Testis (tissue), 3 donors: Measurements from ENCODE around the gene ANXA9. TPM values are rescaled to one million over a fixed set of nuclear protein-coding genes. Genes with fewer than 3 reads are reported as not detected.

Experiments
- DNase-seq: peaks from one replicate; pipeline ENCODE4 v3.0.0-alpha.2; 2019
- H3K27ac ChIP-seq, 2 donors: fragments of 200-600 bp; sonication (generic); one replicate each; pipeline ENCODE4 v1.5.1; 2019
- H3K27me3 ChIP-seq: fragments of 200-600 bp; sonication (generic); one replicate; pipeline ENCODE4 v1.5.1; 2019
- H3K36me3 ChIP-seq: fragments of 200-600 bp; sonication (generic); one replicate; pipeline ENCODE4 v1.5.1; 2017; ENCODE audit warnings: low read depth; ENCODE audit errors: missing control alignments
- H3K4me1 ChIP-seq: fragments of 200-600 bp; sonication (generic); one replicate; pipeline ENCODE4 v1.5.1; 2019
- H3K4me3 ChIP-seq, 2 donors: fragments of 200-600 bp; sonication (generic); one replicate each; pipeline ENCODE4 v1.5.1; 2017 to 2019
- H3K9me3 ChIP-seq: fragments of 200-600 bp; sonication (generic); one replicate; pipeline ENCODE4 v1.5.1; 2017
- CTCF ChIP-seq, 3 experiments: fragments of 450-650 bp in 2 of 3; fragments of 200-600 bp in 1 of 3; sonication (generic) in 1 of 3; IDR thresholded peaks; one replicate each; pipeline ENCODE4 v1.5.1; 2016 to 2019; ENCODE audit warnings: antibody characterized with exemption in 3 of 3, mild to moderate bottlenecking in 2 of 3, moderate library complexity in 1 of 3
- POLR2A ChIP-seq: fragments of 450-650 bp; IDR thresholded peaks from one replicate; pipeline ENCODE4 v1.6.1; 2017; ENCODE audit warnings: antibody characterized with exemption, mild to moderate bottlenecking, moderate library complexity
- WGBS, 2 donors: methylation state at CpG; one replicate each; pipeline ENCODE4 v1.1.5; 2018; 5-methylcytosine and 5-hydroxymethylcytosine counted together
- intact Hi-C: fragments of 100-400 bp; cut with DNase I; formaldehyde crosslinking; loops from one replicate; pipeline ENCODE4 v1.15.1; 2023; ENCODE audit warnings: low total_unique reads
- polyA plus RNA-seq: library from polyadenylated mRNA; stranded (reverse); fragments of 350-450 nt; fragmentation: Illumina TruSeq; extraction: RNeasy Lipid Tissue Mini Kit (QIAGEN cat#74804); gene quantifications from one replicate; pipeline ENCODE4 v1.2.3, GENCODE V29; 2014; ENCODE audit warnings: low read depth, low replicate concordance; ENCODE audit not compliant: insufficient read depth
- total RNA-seq, 2 donors: library from RNA; depleted of rRNA; stranded (reverse); fragments of >200 nt; gene quantifications; one replicate each; pipeline ENCODE4 v1.2.3, GENCODE V29; 2016

Gene ANXA9
- total and polyA plus RNA-seq, 3 donors from 2014 or later, result 5.1 to 6.9 (median 5.7) TPM

- 51 to 58% methylated on average over 11 of the region's 11 CpGs for WGBS, 2 donors
- intact Hi-C loops, result no loop called here
Measured at GRCh38 chr1:150970808-150971582, 11.1 kb upstream of the ANXA9 start.

GRCh38 chr1:150971583-150972416 lies 10.3 kb upstream of the ANXA9 start:
- H3K9me3 ChIP-seq, result no peaks in the 10 kb centered on the region
- DNase-seq, result no peak
- WGBS, 2 donors, result 58 to 62% methylated on average over 5 to 6 of the region's 6 CpGs
- H3K36me3 ChIP-seq, result no peaks in the 10 kb centered on the region
- H3K4me3 ChIP-seq, result no peak overlapping the region
- intact Hi-C loops, result no loop called here
- H3K4me1 ChIP-seq, result peaks cover 34% of the 10 kb centered on the region
- H3K27ac ChIP-seq, result peak overlapping the region; percentile 32 to 93
- no peaks in the 10 kb centered on the region for H3K27me3 ChIP-seq
- no peak for TF ChIP-seq POLR2A

More at GRCh38 chr1:150970808-150971582, 11.1 kb upstream of the ANXA9 start:
- H3K9me3 ChIP-seq, result no peaks in the 10 kb centered on the region
- H3K27ac ChIP-seq, result peak overlapping the region; percentile 32 to 93
- no peaks in the 10 kb centered on the region for H3K27me3 ChIP-seq
- peak; percentile 78 for DNase-seq
- TF ChIP-seq CTCF (IDR thresholded peaks at IDR 0.05), result no peak
- no peak for TF ChIP-seq POLR2A
- H3K4me3 ChIP-seq, result no peak overlapping the region
- H3K36me3 ChIP-seq, result no peaks in the 10 kb centered on the region
- H3K4me1 ChIP-seq, result peaks cover 34% of the 10 kb centered on the region

- Histone ChIP-seq H3K27ac (peak overlapping the region; percentile 21 to 93), H3K27me3 (no peaks in the 10 kb centered on the region), H3K4me3 (no peak overlapping the region), H3K9me3 (no peaks in the 10 kb centered on the region), H3K36me3 (no peaks in the 10 kb centered on the region), H3K4me1 (peaks cover 34% of the 10 kb centered on the region)
- no peak for TF ChIP-seq POLR2A
- TF ChIP-seq CTCF (IDR thresholded peaks at IDR 0.05), result no peak
- no peak for DNase-seq
- intact Hi-C loops, result no loop called here
- 42 to 49% methylated on average over 4 of the region's 4 CpGs for WGBS, 2 donors
Measured at GRCh38 chr1:150972417-150972940, 9.6 kb upstream of the ANXA9 start.

- DNase-seq, result peak; percentile 33
- Histone ChIP-seq H3K4me3 (peak overlapping the region; percentile 78 to 83), H3K9me3 (no peaks in the 10 kb centered on the region), H3K36me3 (no peaks in the 10 kb centered on the region), H3K27me3 (no peaks in the 10 kb centered on the region), H3K27ac (peak overlapping the region; percentile 93 to 96), H3K4me1 (peaks cover 34% of the 10 kb centered on the region)
- intact Hi-C loops, result no loop called here
- TF ChIP-seq POLR2A (no peak), CTCF (IDR thresholded peaks at IDR 0.05) (no peak)
- WGBS, 2 donors, result 5% methylated on average over 12 to 15 of the region's 15 CpGs
Measured at GRCh38 chr1:150973258-150973835, 8.7 kb upstream of the ANXA9 start.
